ENCODE measurements around the gene HTR5A. TPM values are rescaled to one million over a fixed set of nuclear protein-coding genes. Genes with fewer than 3 reads are reported as not detected.

The HTR5A gene
- total and polyA plus RNA-seq, 2 experiments from 2014 or later, result not detected

- H3K36me3 Mint-ChIP-seq (ENCODE audit: low read depth), result no peaks in the 10 kb centered on the region
- no peaks in the 10 kb centered on the region for H3K4me1 Mint-ChIP-seq
Observed at GRCh38 chr7:155053002-155053401, 17.1 kb upstream of the HTR5A start.

More at GRCh38 chr7:155053002-155053401, 17.1 kb upstream of the HTR5A start:
- Histone ChIP-seq H3K36me3 (ENCODE audit: insufficient read depth) (no peaks in the 10 kb centered on the region), H3K27ac (ENCODE audit: low read depth) (no peak overlapping the region), H3F3A (replicated peaks; ENCODE audit: low read depth) (no peaks in the 10 kb centered on the region), H3K9me2 (ENCODE audit: insufficient read depth) (no peaks in the 10 kb centered on the region), H3K4me2 (no peak overlapping the region), H4K20me1 (replicated peaks; ENCODE audit: insufficient read depth) (no peaks in the 10 kb centered on the region), H3K79me2 (replicated peaks; ENCODE audit: insufficient read depth) (no peaks in the 10 kb centered on the region), H2AFZ (no peak overlapping the region), H3K4me1 (ENCODE audit: insufficient read depth) (no peaks in the 10 kb centered on the region), H3K4me3 (no peak overlapping the region), H3K27me3 (ENCODE audit: insufficient read depth) (no peaks in the 10 kb centered on the region)
- Mint-ChIP-seq H3K4me3 (no peak overlapping the region), H3K27ac (no peak overlapping the region), H3K27me3 (ENCODE audit: insufficient read depth, low read depth, poor library complexity) (no peaks in the 10 kb centered on the region), H3K9me3 (no peaks in the 10 kb centered on the region)
- ATAC-seq, result no peak
- TF ChIP-seq REST (IDR thresholded peaks at IDR 0.05; ENCODE audit: unreplicated experiment) (no peak), ZNF114 (CRISPR knock-in tag; IDR thresholded peaks at IDR 0.05) (no peak), CREB1 (CRISPR knock-in tag; IDR thresholded peaks at IDR 0.05; ENCODE audit: low read depth) (no peak), POLR2AphosphoS5 (IDR thresholded peaks at IDR 0.05; ENCODE audit: low read depth) (no peak), ZNF462 (CRISPR knock-in tag; IDR thresholded peaks at IDR 0.05) (no peak), JUNB (IDR thresholded peaks at IDR 0.05; ENCODE audit: unreplicated experiment) (no peak)
- DNase-seq (ENCODE audit: low spot score), result no peak

Data from GM23338 (cell line).